CD14-positive monocyte (primary cell): ENCODE results near the gene IL7R. TPM values are rescaled to one million over a fixed set of nuclear protein-coding genes. Genes with fewer than 3 reads are reported as not detected.

ENCODE experiments used
- DNase-seq, 3 donors: peaks; one replicate each; pipeline ENCODE4 v3.0.0-alpha.2; 2011 to 2022
- H2AFZ ChIP-seq: 2 replicates; pipeline ENCODE4 v1.6.0; 2012; ENCODE audit warnings: mild to moderate bottlenecking, low read depth, low read length, inconsistent platforms; ENCODE audit not compliant: insufficient read depth, poor library complexity, severe bottlenecking
- H3K27ac ChIP-seq, 2 donors: 1 replicate in 1 of 2; 2 replicates in 1 of 2; pipeline ENCODE4 v1.5.1; 2012 to 2013; ENCODE audit warnings: low read length in 2 of 2, control low read depth in 1 of 2, inconsistent platforms in 1 of 2, low read depth in 1 of 2, mild to moderate bottlenecking in 1 of 2
- H3K27me3 ChIP-seq, 2 donors: one replicate each; pipeline versions ENCODE4 v1.6.0 to v1.6.1; 2011 to 2013; ENCODE audit warnings: low read length in 2 of 2; ENCODE audit not compliant: control insufficient read depth in 2 of 2, insufficient read depth in 2 of 2
- H3K36me3 ChIP-seq, 2 donors: replicated peaks in 1 of 2; 1 replicate in 1 of 2; 2 replicates in 1 of 2; pipeline versions ENCODE4 v1.5.1 to v1.6.1; 2012 to 2013; ENCODE audit warnings: low read length in 2 of 2, control low read depth in 1 of 2, inconsistent platforms in 1 of 2, mild to moderate bottlenecking in 1 of 2; ENCODE audit not compliant: insufficient read depth in 2 of 2, control insufficient read depth in 1 of 2
- H3K4me1 ChIP-seq, 2 donors: 1 replicate in 1 of 2; 2 replicates in 1 of 2; pipeline versions ENCODE4 v1.5.1 to v1.6.1; 2012 to 2013; ENCODE audit warnings: low read length in 2 of 2, control low read depth in 1 of 2, inconsistent platforms in 1 of 2, mild to moderate bottlenecking in 1 of 2, moderate library complexity in 1 of 2; ENCODE audit not compliant: insufficient read depth in 2 of 2, control insufficient read depth in 1 of 2
- H3K4me2 ChIP-seq: replicated peaks from 2 replicates; pipeline ENCODE3; 2012; ENCODE audit warnings: low read length, moderate library complexity, mild to moderate bottlenecking; ENCODE audit not compliant: poor library complexity, severe bottlenecking; ENCODE audit errors: extremely low read depth
- H3K4me3 ChIP-seq, 3 experiments: fragments of 200-600 bp in 1 of 3; sonication (generic) in 1 of 3; replicated peaks in 1 of 3; 1 replicate in 2 of 3; 2 replicates in 1 of 3; pipeline ENCODE4 v1.5.1; 2011 to 2013; ENCODE audit warnings: low read length in 3 of 3, mild to moderate bottlenecking in 3 of 3, control low read depth in 2 of 3, low read depth in 2 of 3, inconsistent platforms in 1 of 3, moderate library complexity in 1 of 3
- H3K79me2 ChIP-seq: 2 replicates; pipeline ENCODE4 v1.6.0; 2012; ENCODE audit warnings: mild to moderate bottlenecking, control low read depth, inconsistent platforms, low read length, moderate library complexity; ENCODE audit not compliant: insufficient read depth
- H3K9ac ChIP-seq: 2 replicates; pipeline ENCODE4 v1.6.0; 2017; ENCODE audit warnings: low read length, mild to moderate bottlenecking; ENCODE audit not compliant: insufficient read depth, poor library complexity, severe bottlenecking
- H3K9me3 ChIP-seq, 2 donors: replicated peaks in 1 of 2; 1 replicate in 1 of 2; 2 replicates in 1 of 2; pipeline versions ENCODE4 v1.5.1 to v1.6.1; 2012 to 2013; ENCODE audit warnings: low read length in 2 of 2, control low read depth in 1 of 2; ENCODE audit not compliant: control insufficient read depth in 1 of 2, insufficient read depth in 1 of 2
- H4K20me1 ChIP-seq: 2 replicates; pipeline ENCODE4 v1.6.0; 2012; ENCODE audit warnings: mild to moderate bottlenecking, low read length, control low read depth, moderate library complexity; ENCODE audit not compliant: insufficient read depth
- H3K27ac Mint-ChIP-seq, 7 donors: one replicate each; pipeline ENCODE4 v1.8.0; 2020; ENCODE audit warnings: mild to moderate bottlenecking in 7 of 7, mixed read lengths in 7 of 7, moderate library complexity in 6 of 7, inconsistent platforms in 2 of 7
- H3K27me3 Mint-ChIP-seq, 3 donors: one replicate each; pipeline ENCODE4 v1.8.0; 2021 to 2022; ENCODE audit warnings: low read depth in 3 of 3, mild to moderate bottlenecking in 3 of 3, mixed read lengths in 3 of 3, moderate library complexity in 3 of 3, inconsistent platforms in 1 of 3
- H3K36me3 Mint-ChIP-seq, 2 donors: one replicate each; pipeline ENCODE4 v1.8.0; 2020; ENCODE audit warnings: mixed read lengths in 2 of 2, inconsistent platforms in 1 of 2, mild to moderate bottlenecking in 1 of 2
- H3K4me1 Mint-ChIP-seq: one replicate; pipeline ENCODE4 v1.8.0; 2020; ENCODE audit warnings: mild to moderate bottlenecking, mixed read lengths
- H3K4me3 Mint-ChIP-seq, 2 donors: one replicate each; pipeline ENCODE4 v1.8.0; 2020; ENCODE audit warnings: mild to moderate bottlenecking in 2 of 2, mixed read lengths in 2 of 2, moderate library complexity in 1 of 2
- H3K9me3 Mint-ChIP-seq, 7 donors: one replicate each; pipeline ENCODE4 v1.8.0; 2020 to 2022; ENCODE audit warnings: mixed read lengths in 7 of 7, mild to moderate bottlenecking in 6 of 7, moderate library complexity in 6 of 7, inconsistent platforms in 2 of 7
- CTCF ChIP-seq: fragments of 200-600 bp; IDR thresholded peaks from one replicate; pipeline ENCODE4 v1.8.0; 2022; ENCODE audit warnings: antibody characterized with exemption, mild to moderate bottlenecking
- WGBS: methylation state at CpG from one replicate; pipeline ENCODE4 v1.1.5; 2013; ENCODE audit warnings: missing lambda C conversion rate; ENCODE audit not compliant: insufficient coverage; 5-methylcytosine and 5-hydroxymethylcytosine counted together
- intact Hi-C, 2 donors: fragments of 100-400 bp; cut with micrococcal nuclease; formaldehyde crosslinking; loops; one replicate each; pipeline versions ENCODE4 v1.15.0 to v1.15.1; 2023
- polyA plus RNA-seq, 3 donors: library from polyadenylated mRNA; depleted of rRNA in 1 of 3; unstranded in 2 of 3; stranded (reverse) in 1 of 3; fragments of 300-500 nt in 2 of 3; fragments of >200 nt in 1 of 3; fragmentation: Illumina TruSeq in 2 of 3; gene quantifications; 1 replicate in 2 of 3; 2 replicates in 1 of 3; pipeline ENCODE4 v1.2.3, GENCODE V29; 2012 to 2021

The IL7R gene
- polyA plus RNA-seq, 3 donors: 0.12 to 1.9 (median 1.1) TPM

GRCh38 chr5:35835796-35836742, 20.6 kb upstream of the IL7R start:
- Histone ChIP-seq H2AFZ (no peak overlapping the region), H3K4me1 (no peaks in the 10 kb centered on the region), H3K4me3 (no peak overlapping the region), H3K9me3 (no peaks in the 10 kb centered on the region), H4K20me1 (no peaks in the 10 kb centered on the region), H3K79me2 (no peaks in the 10 kb centered on the region), H3K27me3 (no peaks in the 10 kb centered on the region), H3K4me2 (no peak overlapping the region), H3K36me3 (no peaks in the 10 kb centered on the region), H3K9ac (no peak overlapping the region), H3K27ac (no peak overlapping the region)
- H3K4me1 Mint-ChIP-seq: no peaks in the 10 kb centered on the region
- no peak for TF ChIP-seq CTCF
- intact Hi-C loops: no loop called here
- peaks cover 0 to 1% (median 0%) of the 10 kb centered on the region in 7 donors for H3K9me3 Mint-ChIP-seq
- H3K36me3 Mint-ChIP-seq: no peaks in the 10 kb centered on the region
- no peak for DNase-seq
- no peak overlapping the region for H3K27ac Mint-ChIP-seq
- H3K4me3 Mint-ChIP-seq: no peak overlapping the region
- WGBS: 100% methylated on average over 2 of the region's 7 CpGs
- H3K27me3 Mint-ChIP-seq: no peaks in the 10 kb centered on the region

GRCh38 chr5:35838370-35839042, 18.2 kb upstream of the IL7R start:
- H3K36me3 Mint-ChIP-seq: no peaks in the 10 kb centered on the region
- no peak overlapping the region for H2AFZ ChIP-seq
- no peak overlapping the region for H3K9ac ChIP-seq
- H3K27ac Mint-ChIP-seq: no peak overlapping the region
- no peaks in the 10 kb centered on the region for H4K20me1 ChIP-seq
- H3K27me3 Mint-ChIP-seq: peaks cover 0 to 1% (median 0%) of the 10 kb centered on the region in 3 donors
- H3K4me3 ChIP-seq: no peak overlapping the region
- 100% methylated on average over 3 of the region's 5 CpGs for WGBS
- H3K9me3 ChIP-seq: no peaks in the 10 kb centered on the region
- no peaks in the 10 kb centered on the region for H3K4me1 ChIP-seq
- no peaks in the 10 kb centered on the region for H3K36me3 ChIP-seq
- no peaks in the 10 kb centered on the region for H3K27me3 ChIP-seq
- no peak for TF ChIP-seq CTCF
- H3K79me2 ChIP-seq: no peaks in the 10 kb centered on the region
- peaks cover 0 to 5% (median 2%) of the 10 kb centered on the region in 7 donors for H3K9me3 Mint-ChIP-seq
- H3K4me2 ChIP-seq: no peak overlapping the region
- no peaks in the 10 kb centered on the region for H3K4me1 Mint-ChIP-seq
- no peak overlapping the region for H3K4me3 Mint-ChIP-seq
- H3K27ac ChIP-seq: no peak overlapping the region
- DNase-seq: no peak
- intact Hi-C loops: no loop called here
